SK-N-SH treated with all-trans-retinoic acid at 6 μM for 48 hours (cell line): ENCODE results near the gene DNAJC27.

Experiments used
- ATAC-seq: fragments of 200-7000 bp; cut with Tn5 transposase; 3 replicates; pipeline ENCODE4 v1.9.1; 2020; ENCODE audit warnings: mild to moderate bottlenecking, moderate library complexity
- ARNTL ChIP-seq: fragments of 450-650 bp; formaldehyde crosslinking; IDR thresholded peaks from 2 replicates; pipeline ENCODE4 v1.5.0; 2020; ENCODE audit warnings: low read depth, mild to moderate bottlenecking, moderate library complexity, borderline replicate concordance
- BACH2 ChIP-seq: fragments of 250-450 bp; sonication (Bioruptor Pico); IDR thresholded peaks from 2 replicates; pipeline ENCODE4 v1.9.0; 2021; ENCODE audit warnings: mild to moderate bottlenecking, borderline replicate concordance
- CREB5 ChIP-seq: fragments of 250-450 bp; sonication (Bioruptor Pico); IDR thresholded peaks from 2 replicates; pipeline ENCODE4 v1.5.1; 2020; ENCODE audit warnings: low read depth, mild to moderate bottlenecking, moderate library complexity
- ESRRG ChIP-seq: fragments of 250-450 bp; sonication (Bioruptor Pico); IDR thresholded peaks from 2 replicates; pipeline ENCODE4 v1.6.1; 2021; ENCODE audit warnings: mild to moderate bottlenecking
- GLIS3 ChIP-seq: fragments of 250-450 bp; sonication (Bioruptor Pico); IDR thresholded peaks from 2 replicates; pipeline ENCODE4 v1.5.0; 2020; ENCODE audit warnings: mild to moderate bottlenecking, moderate library complexity
- ISL1 ChIP-seq: fragments of 250-450 bp; sonication (Bioruptor Pico); IDR thresholded peaks from 2 replicates; pipeline ENCODE4 v2.1.2; 2022; ENCODE audit warnings: mild to moderate bottlenecking, moderate library complexity
- PATZ1 ChIP-seq: fragments of 250-450 bp; sonication (Bioruptor Pico); IDR thresholded peaks from 2 replicates; pipeline ENCODE4 v1.8.0; 2020; ENCODE audit warnings: mild to moderate bottlenecking, moderate library complexity, borderline replicate concordance
- POU6F1 ChIP-seq: fragments of 250-450 bp; sonication (Bioruptor Pico); IDR thresholded peaks from 2 replicates; pipeline ENCODE4 v1.8.0; 2021; ENCODE audit warnings: low read depth, mild to moderate bottlenecking, moderate library complexity, borderline replicate concordance
- PPARA ChIP-seq: fragments of 250-450 bp; sonication (Bioruptor Pico); IDR thresholded peaks from 2 replicates; pipeline ENCODE4 v1.5.0; 2020; ENCODE audit warnings: mild to moderate bottlenecking, borderline replicate concordance
- RARB ChIP-seq: fragments of 250-450 bp; sonication (Bioruptor Pico); IDR thresholded peaks from 2 replicates; pipeline ENCODE4 v1.8.0; 2021; ENCODE audit warnings: mild to moderate bottlenecking, moderate library complexity
- TCF4 ChIP-seq: fragments of 250-450 bp; sonication (Bioruptor Pico); IDR thresholded peaks from 2 replicates; pipeline ENCODE4 v1.8.0; 2021; ENCODE audit warnings: mild to moderate bottlenecking, moderate library complexity, borderline replicate concordance
- TSHZ2 ChIP-seq: fragments of 250-450 bp; sonication (Bioruptor Pico); IDR thresholded peaks from 2 replicates; pipeline ENCODE4 v1.5.0; 2020; ENCODE audit warnings: mild to moderate bottlenecking, moderate library complexity
- ZFP3 ChIP-seq: fragments of 250-450 bp; sonication (Bioruptor Pico); IDR thresholded peaks from 2 replicates; pipeline ENCODE4 v1.5.0; 2020; ENCODE audit warnings: mild to moderate bottlenecking, moderate library complexity
- ZFP30 ChIP-seq: fragments of 450-650 bp; formaldehyde crosslinking; IDR thresholded peaks from 2 replicates; pipeline ENCODE4 v1.5.0; 2022; ENCODE audit warnings: mild to moderate bottlenecking, moderate library complexity
- ZNF70 ChIP-seq: fragments of 450-650 bp; formaldehyde crosslinking; IDR thresholded peaks from 2 replicates; pipeline ENCODE4 v1.5.0; 2020; ENCODE audit warnings: mild to moderate bottlenecking, moderate library complexity
- ZNF8 ChIP-seq: fragments of 450-650 bp; formaldehyde crosslinking; IDR thresholded peaks from 2 replicates; pipeline ENCODE4 v1.5.0; 2020; ENCODE audit warnings: mild to moderate bottlenecking, moderate library complexity

Gene DNAJC27

GRCh38 chr2:24972315-24972961 lies 683 bp upstream of the DNAJC27 start:
- TF ChIP-seq RARB (CRISPR knock-in tag): no peak
- TF ChIP-seq ISL1 (CRISPR knock-in tag): 0 out of 2 replicates have a peak, but pooled peaks have one; percentile 7
- TF ChIP-seq, all 23 proteins: peak for 1
- ATAC-seq: peak; percentile 3; the same call in 1 of the 3 replicates

GRCh38 chr2:24971286-24971535 lies 544 bp downstream of the DNAJC27 start:
- peak; percentile 31 for ATAC-seq
- TF ChIP-seq ZFP3 (0 out of 2 replicates have a peak, but pooled peaks have one; percentile 47), POU6F1 (CRISPR knock-in tag) (no peak), TSHZ2 (CRISPR knock-in tag) (no peak), PATZ1 (0 out of 2 replicates have a peak, but pooled peaks have one; percentile 40)

GRCh38 chr2:24970483-24971285 lies 1.1 kb downstream of the DNAJC27 start:
- 0 out of 2 replicates have a peak, but pooled peaks have one; percentile 25 for TF ChIP-seq ZNF70
- TF ChIP-seq POU6F1 (CRISPR knock-in tag): no peak
- no peak for TF ChIP-seq TSHZ2 (CRISPR knock-in tag)
- TF ChIP-seq ESRRG (CRISPR knock-in tag): 0 out of 2 replicates have a peak, but pooled peaks have one; percentile 55
- no peak for TF ChIP-seq CREB5 (CRISPR knock-in tag)
- no peak for TF ChIP-seq PPARA (CRISPR knock-in tag)
- no peak for TF ChIP-seq ZFP30 (CRISPR knock-in tag)
- no peak for ATAC-seq

GRCh38 chr2:24969784-24970183 lies 2.0 kb downstream of the DNAJC27 start:
- no peak for ATAC-seq
- TF ChIP-seq ZFP3 (no peak), POU6F1 (CRISPR knock-in tag) (no peak), ZFP30 (CRISPR knock-in tag) (no peak), PPARA (CRISPR knock-in tag) (no peak), TCF4 (CRISPR knock-in tag) (no peak), RARB (CRISPR knock-in tag) (no peak), ARNTL (CRISPR knock-in tag) (no peak), PATZ1 (no peak), ISL1 (CRISPR knock-in tag) (no peak), GLIS3 (CRISPR knock-in tag) (no peak), ZNF8 (CRISPR knock-in tag) (no peak), BACH2 (no peak)
